HG02885 (cell line): ENCODE measurements around the gene ITPRID2.
A peak's percentile ranks its signal among the peaks of the same experiment; 100 is the strongest.

Experiments used
- ATAC-seq: cut with Tn5 transposase; IDR thresholded peaks from one replicate; pipeline ENCODE4 v1.9.1; 2021; ENCODE audit warnings: mild to moderate bottlenecking; ENCODE audit not compliant: unreplicated experiment, poor library complexity

ITPRID2 gene

DNA sequence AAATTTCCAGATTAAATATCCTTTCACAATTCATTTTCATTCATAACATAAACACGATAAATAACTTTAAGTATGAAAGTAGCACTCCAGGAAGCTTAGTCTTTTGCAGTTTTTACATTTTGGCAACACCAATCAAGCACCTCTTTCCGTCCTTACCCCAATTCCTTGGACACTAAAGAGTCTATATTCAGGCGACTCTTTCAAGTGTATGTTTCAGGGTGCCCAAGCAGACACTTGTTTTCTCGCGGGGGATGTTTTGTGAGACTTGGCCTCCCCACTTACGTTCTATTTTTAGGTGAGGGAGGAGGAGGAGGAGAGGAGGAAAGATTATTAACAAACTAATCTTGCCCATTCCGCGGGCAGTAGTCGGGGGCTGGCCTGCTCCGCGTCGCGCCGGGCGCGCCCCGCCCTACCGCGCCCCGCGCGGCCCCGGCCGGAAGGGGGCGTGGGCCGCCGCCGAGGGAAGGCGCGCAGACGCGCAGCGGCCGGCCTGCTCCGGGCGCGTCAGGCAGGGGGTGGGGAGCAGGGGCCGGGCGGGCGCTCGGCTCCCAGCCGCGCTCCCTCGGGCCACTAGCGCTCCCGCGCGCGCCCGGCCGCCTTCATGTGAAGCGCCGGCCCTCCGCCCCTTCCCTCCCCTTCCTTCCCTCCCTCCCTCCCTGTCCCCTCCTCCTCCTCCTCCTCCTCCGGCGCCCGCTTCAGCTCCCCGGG is at the start of gene ITPRID2:
TSS of gene ITPRID2 (plus strand) at position 473 of the 708 bp plus-strand sequence. CDS start 337 bp downstream, outside the sequence.
- peak; percentile 91 for ATAC-seq

- ATAC-seq = no peak
Observed at GRCh38 chr2:181844551-181845290, 46.8 kb upstream of the ITPRID2 start.

DNA sequence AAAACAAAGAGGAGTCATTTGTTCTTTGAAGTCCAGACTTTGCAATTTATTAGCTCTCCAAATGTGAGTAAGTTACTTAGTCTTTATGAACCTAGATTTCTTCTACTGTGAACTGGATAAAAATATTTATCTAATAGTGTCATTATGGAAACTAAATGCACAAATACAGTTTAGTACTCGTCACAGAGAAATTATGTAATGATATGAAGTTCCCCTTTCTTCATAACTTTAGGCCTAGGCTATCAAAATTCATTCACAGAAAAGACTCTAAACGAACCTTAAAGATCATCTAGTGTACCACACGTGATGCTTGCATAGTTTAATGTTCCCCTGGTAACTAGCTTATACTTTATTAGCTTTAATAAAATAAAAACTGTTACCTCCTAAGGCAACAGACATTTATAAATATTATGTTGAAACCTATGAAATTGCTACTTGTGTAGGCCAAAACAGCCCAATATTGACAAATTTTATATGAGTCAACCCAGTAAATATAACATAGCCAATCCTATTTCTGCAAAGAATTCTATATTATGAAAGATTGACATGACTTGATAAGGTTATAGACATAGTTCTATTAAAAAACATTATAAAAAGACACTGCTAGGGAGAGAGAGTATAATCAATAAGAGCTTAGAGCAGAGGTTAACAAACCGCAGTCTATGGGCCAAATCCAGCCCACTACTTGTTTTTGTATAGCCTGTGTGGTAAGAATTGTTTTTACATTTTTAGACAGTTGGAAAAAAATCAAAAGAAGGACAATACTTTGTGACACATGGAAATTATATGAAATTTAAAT is 44.9 kb upstream of the ITPRID2 start:
- no peak for ATAC-seq

DNA sequence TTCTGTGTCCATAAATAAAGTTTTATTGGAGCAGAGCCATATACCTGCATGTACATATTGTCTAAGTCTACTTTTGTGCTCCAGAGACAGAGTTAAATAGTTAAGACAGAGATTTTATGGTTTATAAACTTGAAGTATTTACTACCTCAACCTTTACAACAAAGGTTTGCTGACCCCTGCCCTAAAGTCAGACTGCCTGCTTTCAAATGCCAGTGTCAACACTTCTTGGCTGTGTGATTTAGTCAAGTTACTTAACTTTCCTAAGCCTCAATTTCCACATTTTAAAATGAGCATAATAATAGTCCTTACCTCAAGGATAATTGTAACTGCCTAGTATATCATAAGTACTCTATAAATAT is 44.4 kb upstream of the ITPRID2 start:
- no peak for ATAC-seq

- ATAC-seq = no peak
Observed at GRCh38 chr2:181847702-181848101, 43.8 kb upstream of the ITPRID2 start.

GRCh38 chr2:181848261-181848886 is 43.2 kb upstream of the ITPRID2 start:
- no peak for ATAC-seq

DNA sequence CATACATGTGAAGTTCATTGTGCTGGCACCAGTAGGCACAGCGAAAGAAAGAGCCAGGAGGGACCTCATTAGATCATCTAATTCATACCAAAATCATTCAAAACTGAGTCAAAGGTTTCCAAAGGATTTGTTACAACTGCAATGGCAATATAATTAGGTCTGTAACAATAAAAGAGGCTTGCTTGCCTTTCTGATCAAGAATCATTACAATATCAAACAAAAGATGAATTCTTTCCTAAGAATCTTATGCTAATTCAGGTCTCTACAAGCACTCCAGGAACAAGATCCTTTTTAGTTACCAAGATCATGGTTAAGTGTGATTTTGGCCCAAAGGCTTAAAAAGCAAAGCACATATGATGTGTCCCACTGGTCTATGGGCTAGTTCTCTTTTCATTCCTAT is 41.9 kb upstream of the ITPRID2 start:
- no peak for ATAC-seq

- ATAC-seq = no peak
Observed at GRCh38 chr2:181850936-181851560, 40.5 kb upstream of the ITPRID2 start.

DNA sequence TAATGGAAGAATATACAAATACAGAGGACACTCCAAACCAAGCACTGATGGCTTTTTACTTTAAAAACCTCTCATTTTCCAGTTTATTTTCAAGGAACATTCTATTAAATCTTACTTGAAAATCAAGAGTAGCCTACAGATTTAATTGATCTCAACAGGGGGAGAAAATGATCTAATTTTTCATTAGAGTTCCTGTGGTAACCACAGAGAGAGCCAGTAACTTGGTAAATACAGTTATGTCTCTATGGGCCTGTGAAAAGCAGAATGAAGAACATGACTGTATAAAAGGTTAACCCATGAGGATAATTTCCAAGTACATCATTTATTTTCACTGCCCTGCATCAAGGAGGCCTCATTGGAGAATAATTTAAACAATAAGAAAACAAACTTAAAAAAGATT is 39.8 kb upstream of the ITPRID2 start:
- ATAC-seq = no peak

- no peak for ATAC-seq
Observed at GRCh38 chr2:181853696-181854095, 37.8 kb upstream of the ITPRID2 start.

DNA sequence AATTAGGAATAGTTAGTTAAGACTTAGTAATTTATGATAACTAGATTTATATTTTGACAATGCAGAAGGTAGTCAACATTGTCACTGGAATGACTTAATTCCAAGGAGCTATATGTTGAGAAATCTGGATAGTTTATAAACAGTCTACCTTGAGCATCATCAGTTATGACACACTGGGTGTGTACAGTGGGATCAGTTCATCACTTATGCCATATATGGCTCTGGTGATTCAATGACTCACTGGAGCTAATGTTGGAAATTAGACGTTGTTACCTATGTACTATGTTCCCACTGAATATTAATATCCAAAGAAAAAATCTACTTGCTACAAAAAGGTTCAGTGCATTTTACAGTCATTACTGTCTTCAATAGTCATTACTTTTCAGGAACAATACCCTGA is 34.0 kb upstream of the ITPRID2 start:
- no peak for ATAC-seq

DNA sequence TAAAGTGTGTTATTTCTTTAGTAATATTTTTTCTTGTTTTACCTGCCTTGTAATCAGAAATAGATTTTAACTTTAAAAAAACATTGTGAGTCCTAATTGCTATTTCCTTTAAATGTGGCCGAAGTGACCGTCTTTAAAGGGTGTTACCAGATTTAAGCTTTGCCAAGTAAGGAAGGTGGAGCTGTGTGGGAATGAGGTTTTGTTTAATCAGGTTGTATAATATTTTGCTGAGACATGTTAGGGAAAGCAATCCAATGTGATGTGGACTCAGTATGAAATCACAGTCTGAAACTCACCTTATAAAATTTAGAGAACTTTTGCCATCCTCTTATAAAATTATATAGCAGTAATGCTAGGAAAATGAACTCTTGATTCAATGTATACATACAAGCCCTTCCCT is 32.9 kb upstream of the ITPRID2 start:
- no peak for ATAC-seq

DNA sequence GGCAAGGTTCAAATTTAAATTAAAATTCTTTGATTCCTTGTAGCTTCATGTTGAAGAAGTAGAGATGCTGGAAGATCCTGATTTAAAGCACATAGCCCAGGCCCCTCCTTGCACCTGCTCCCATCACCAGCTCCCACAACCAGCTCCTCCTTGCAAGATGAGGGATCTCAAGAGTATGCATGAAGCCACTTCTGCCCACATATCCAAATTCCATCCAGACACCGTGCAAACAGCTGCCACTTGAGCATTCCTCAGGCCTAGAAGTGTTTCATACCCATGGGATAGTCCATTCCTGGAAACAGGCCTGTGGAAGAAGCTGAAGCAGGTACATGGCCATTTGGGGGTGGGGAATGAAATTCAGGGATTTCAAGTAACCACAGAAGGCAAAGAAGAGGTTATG is 32.4 kb upstream of the ITPRID2 start:
- ATAC-seq = no peak

DNA sequence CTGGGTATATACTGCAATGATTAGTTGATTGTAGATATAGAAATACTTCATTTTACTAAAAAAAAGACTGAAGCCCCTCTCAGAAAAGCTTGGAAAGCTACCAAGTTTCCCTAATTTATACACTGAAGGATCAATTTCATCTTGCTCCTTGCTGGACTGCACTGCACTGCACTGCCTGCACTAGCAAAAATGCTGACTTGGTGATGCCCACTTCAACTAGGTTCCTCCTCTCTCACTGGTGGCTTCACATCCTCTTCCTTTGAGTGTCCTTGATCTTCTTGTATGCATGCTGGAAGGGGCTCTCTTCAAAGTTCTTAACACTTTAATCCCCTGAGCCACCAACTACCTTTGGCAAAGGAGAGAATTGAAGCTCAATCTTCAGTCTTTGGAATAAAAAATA is 31.7 kb upstream of the ITPRID2 start:
- ATAC-seq = no peak

- no peak for ATAC-seq
Observed at GRCh38 chr2:181861379-181861778, 30.2 kb upstream of the ITPRID2 start.

- ATAC-seq = no peak
Observed at GRCh38 chr2:181862583-181863281, 28.8 kb upstream of the ITPRID2 start.

- no peak for ATAC-seq
Observed at GRCh38 chr2:181872178-181872577, 19.4 kb upstream of the ITPRID2 start.

GRCh38 chr2:181876614-181877063 is 14.9 kb upstream of the ITPRID2 start:
- ATAC-seq = no peak

DNA sequence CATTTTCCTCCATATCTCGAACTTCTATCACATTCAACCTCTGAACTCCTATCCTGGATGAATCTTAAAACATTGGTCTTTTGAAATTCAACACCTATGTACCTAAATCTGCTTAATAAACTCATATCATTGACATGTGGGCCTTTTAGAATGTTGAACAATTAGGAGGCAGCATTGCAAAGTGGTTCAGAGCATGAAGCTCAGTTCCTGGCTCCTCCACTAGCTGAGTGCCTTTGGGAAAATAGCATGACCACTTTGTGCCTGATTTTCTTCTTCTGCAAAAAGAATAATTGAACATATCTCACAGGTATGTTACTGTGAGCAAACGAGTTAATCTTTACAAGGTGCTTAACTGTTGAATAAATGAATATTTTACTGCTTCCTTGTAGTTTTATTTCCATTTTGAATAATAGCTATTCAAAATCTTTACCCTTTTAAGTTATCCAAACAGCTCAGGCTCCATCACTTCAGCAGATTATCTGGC is 14.3 kb upstream of the ITPRID2 start:
- no peak for ATAC-seq
